COR-L47 (cell line): ENCODE measurements around the gene ZNHIT6.
A peak's percentile ranks its signal among the peaks of the same experiment; 100 is the strongest.
"Not testable (repeated sequence)": the region's sequence is repeated elsewhere in the genome, so short reads cannot be mapped to it uniquely, and the experiment has no call there.

Experiments used
- DNase-seq: peaks from one replicate; lab custom pipeline; 2025; lab: John Stamatoyannopoulos, UW

Gene ZNHIT6, protein sequence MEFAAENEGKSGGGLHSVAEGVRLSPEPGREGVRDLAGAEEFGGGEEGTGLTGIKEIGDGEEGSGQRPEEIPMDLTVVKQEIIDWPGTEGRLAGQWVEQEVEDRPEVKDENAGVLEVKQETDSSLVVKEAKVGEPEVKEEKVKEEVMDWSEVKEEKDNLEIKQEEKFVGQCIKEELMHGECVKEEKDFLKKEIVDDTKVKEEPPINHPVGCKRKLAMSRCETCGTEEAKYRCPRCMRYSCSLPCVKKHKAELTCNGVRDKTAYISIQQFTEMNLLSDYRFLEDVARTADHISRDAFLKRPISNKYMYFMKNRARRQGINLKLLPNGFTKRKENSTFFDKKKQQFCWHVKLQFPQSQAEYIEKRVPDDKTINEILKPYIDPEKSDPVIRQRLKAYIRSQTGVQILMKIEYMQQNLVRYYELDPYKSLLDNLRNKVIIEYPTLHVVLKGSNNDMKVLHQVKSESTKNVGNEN

DNA sequence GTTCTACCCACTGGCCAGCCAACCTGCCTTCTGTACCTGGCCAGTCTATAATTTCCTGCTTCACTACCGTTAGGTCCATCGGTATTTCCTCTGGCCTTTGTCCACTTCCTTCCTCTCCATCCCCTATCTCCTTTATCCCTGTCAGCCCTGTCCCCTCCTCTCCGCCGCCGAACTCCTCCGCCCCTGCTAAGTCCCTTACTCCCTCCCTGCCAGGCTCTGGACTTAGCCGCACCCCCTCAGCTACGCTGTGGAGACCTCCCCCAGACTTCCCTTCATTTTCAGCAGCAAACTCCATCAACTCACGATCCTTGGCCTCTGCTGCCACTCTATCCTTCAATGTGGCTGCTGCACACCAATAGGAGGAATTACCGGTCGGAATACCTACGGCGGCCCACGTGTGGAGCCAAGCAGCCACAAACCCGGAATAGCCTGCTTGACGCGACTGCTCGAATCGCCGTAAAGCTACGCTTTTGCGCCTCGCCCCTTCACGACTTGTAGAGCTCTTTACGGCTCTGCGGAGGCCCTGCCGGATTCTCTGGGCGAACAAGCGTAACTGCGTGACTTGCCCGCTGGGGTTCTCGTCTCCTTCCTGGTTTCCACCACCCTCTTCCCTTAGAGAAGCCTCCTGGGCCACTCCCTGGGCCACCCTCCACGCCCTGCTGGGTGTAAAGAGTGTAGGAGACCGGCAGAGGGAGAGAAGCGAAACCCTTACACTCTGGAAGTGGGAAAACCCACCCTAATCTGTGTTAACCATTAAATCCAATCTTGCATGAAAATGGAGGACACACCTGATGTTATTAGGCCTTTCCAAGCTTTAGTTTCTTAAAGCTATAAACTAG is at the start of gene ZNHIT6:
Gene ZNHIT6 (minus strand): TSS at position 444 of the 839 bp plus-strand sequence. CDS start 149 bp downstream, at position 295.
- peak; percentile 98 for DNase-seq

DNA sequence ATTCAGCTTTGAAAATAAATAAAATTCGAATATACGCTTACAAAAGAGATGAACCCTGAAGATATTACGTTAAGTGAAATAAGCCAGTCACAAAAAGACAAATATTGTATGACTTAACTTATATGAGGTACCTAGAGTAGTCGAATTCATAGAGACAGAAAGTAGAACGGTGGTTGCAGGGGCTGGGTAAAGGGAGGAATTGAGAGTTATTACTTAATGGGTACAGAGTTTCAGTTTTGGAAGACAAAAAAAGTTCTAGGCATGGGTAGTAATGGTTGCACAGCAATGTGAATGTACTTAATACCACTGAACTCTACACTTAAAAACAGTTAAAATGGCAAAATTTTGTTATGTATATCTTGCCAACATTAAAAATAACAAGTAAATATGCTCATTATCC is 48.6 kb upstream of the ZNHIT6 start:
- no peak for DNase-seq

DNA sequence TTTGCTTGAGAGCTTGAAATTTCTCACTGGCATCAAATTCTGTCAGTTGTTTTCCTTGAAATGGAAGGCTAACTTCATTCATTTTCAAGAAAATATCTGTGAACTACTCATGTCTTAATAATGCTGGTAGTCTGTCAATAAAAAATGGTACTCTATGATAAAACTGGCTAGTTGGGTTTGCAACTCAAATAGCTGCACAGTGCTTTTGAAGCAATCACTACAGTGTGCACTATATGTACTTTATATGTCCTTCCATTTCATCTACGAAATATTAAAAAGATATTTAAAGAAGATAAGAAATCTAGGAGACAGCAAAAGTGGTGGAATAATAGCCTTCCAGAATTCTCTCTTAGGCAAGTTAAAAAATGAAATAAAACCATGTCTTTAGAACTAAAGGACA is 39.9 kb upstream of the ZNHIT6 start:
- DNase-seq, result no peak

DNA sequence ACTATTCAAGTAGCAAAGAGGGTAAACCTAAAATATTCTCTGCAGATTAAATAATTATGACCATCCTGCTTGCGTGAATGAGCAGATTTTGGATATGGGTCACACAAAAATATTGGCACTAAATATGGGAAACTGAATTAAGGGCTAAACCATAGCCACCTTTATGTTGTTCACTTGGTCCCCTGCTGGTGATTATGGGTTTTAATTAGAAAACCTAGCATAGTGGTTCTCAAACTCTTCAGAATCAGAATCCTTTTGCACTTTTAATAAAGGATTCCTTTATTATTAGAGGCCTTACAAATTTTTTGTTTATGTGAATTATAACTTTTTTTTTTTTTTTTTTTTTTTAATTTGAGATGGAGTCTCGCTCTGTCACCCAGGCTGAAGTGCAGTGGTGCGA is 38.5 kb upstream of the ZNHIT6 start:
- DNase-seq, result no peak

DNA sequence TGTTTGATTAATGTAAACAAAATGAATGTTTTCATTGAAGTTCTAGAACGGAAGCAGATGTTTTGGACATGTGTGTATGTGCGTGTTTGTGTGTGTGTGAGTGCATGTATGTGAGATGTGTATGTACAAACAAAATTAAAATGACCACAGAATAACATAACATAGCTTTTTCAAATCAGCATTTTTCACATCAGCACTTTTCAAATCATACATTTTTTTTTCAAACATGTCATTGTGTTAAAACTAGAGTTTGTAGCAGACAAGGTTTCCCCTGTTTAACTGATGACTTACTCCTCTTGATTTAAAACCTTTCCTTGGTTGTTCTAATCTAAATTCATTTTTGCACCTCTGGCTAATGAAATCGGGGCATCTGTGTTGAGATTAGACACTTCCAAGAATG is 35.6 kb upstream of the ZNHIT6 start:
- DNase-seq, result no peak

DNA sequence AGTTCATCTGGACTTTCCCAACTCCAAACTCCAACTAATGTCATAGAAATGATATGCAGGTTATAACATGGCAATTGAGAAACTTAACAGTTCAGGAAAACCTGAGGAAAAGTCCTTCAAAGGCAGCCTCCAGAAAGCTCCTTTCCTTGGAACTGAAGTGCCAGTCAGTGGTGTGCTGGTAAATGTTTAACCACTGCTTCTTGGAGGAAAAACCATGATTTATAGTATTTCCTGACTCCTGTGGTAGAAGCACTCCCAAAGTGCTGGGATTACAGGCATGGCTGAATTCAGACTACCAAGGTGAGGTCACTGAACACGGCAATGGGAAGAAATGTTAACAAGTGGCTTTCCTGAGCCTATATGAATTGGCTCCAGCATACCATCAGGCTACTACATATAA is 26.7 kb upstream of the ZNHIT6 start:
- no peak for DNase-seq

DNA sequence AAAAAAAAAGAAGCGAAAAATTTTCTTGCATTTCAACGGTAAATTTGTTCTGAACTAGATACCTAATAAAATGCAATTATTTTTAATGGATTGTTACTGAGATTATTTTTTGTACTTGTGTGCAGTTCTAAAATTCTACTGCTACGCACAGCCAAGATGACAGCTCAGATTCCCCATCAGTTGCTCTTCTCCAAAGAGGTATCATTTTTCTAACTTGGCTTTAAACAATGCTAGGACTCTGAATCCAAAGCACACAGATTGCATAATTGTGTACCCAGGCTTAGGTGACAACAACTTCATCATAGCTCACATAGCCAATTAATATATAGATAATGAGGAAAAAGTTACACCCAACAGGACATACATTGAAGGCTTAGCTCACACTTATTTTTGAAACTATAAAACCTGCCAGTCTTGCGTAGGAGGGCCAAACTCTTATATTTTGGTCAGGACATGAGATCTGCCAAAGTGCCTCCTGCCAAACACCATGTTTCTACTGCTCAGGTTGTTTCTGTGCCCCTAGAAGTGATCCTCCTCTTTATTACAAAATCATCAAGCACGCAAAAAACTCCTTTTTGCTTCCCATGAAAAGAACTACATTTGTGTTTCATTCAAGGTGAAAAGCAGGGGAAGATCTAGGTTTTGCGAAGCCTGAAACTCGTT is 10.6 kb upstream of the ZNHIT6 start:
- no peak for DNase-seq

DNA sequence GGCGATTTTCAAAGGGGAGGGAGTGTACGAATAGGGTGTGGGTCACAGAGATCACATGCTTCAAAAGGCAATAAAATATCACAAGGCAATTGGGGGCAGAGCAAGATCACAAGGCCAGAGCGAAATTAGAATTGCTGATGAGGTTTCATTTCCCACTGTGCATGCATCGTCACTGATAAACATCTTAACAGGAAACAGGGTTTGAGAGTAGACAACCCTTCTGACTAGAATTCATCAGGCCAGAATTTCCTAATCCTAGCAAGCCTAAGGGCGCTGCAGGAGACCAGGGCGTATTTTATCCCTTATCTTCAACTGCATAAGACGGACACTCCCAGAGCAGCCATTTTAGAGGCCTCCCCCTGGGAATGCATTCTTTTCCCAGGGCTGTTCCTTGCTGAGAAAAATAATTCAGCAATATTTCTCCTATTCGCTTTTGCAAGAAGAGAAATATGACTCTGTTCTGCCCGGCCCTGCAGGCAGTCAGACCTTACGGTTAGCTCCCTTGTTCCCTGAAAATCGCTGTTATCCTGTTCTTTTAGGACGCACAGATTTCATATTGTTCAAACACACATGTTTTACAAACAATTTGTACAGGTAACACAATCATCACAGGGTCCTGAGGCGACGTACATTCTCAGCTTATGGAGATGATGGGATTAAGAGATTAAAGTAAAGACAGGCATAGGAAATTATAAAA is 6.3 kb upstream of the ZNHIT6 start:
- DNase-seq, result not testable (repeated sequence)

DNA sequence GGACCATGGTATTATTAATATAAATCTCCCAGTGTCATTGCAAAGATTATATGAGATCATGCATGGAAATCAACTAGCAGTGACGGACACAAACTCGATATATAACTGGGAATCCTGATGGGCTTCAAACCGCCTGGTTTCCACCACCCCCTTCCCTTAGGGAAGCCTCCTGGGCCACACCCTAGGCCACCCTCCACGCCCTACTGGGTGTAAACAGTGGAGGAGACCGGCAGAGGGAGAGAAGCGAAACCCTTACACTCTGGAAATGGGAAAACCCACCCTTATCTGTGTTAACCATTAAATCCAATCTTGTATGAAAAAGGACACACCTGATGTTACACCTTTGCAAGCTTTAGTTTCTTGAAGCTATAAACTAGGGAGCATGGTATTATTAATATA is 595 bp upstream of the ZNHIT6 start:
- DNase-seq, result no peak

DNA sequence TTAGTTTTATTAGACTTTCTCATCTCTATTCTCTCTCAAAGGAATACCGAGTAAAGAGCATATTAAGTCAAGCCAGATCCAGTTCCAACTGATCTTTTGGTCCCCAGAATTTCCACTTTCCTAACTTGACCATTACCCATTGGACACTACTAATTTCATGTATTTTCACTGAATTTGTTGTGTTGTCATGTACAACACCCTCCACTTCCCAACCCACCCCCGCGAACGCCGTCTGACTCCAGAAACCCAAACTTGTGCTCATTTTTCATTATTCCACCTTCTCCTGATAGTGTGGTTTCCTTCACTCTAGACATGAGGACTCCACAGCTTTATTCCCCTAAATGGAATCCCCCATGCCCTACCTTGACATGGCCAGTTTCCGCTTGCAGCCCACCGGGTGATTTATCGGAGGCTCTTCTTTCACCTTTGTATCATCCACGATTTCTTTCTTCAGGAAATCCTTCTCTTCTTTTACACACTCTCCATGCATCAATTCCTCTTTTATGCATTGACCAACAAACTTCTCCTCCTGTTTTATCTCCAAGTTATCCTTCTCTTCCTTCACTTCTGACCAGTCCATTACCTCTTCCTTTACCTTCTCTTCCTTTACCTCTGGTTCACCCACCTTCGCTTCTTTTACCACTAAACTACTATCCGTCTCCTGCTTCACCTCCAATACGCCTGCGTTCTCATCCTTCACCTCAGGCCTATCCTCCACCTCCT is 805 bp downstream of the ZNHIT6 start:
- no peak for DNase-seq

DNA sequence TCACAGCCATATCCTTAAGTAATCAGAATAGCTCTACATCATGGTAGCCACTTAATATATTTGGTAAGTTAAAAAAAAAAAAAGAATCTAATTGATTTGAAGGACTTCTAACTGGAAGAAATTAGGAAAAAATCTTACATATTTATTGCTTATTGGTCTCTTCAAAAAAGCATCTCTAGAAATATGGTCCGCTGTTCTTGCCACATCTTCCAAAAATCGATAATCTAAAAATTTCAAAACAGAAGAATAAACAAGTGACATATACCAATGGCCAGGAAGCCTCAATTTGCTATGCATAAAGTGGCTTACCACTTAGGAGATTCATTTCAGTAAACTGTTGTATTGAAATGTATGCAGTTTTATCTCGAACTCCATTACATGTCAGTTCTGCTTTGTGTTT is 2.3 kb downstream of the ZNHIT6 start:
- DNase-seq, result no peak

DNA sequence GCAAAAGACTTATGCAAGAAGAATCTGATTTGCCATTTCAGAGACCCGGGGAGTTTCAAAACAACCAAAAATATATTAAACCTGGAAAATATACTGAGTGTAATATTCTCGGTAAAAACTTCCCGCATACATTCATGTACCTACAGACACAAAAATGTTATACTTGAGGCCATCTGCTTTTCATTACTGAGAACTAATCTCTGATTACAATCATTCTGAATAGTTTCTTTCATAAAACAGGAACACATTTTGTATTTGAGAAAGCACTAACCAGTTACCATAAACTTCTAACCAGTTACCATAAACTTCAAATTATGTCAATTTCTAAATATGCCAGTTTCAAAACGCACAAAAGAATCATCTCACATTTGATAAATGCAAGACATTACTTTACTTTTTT is 7.8 kb downstream of the ZNHIT6 start:
- DNase-seq, result no peak

DNA sequence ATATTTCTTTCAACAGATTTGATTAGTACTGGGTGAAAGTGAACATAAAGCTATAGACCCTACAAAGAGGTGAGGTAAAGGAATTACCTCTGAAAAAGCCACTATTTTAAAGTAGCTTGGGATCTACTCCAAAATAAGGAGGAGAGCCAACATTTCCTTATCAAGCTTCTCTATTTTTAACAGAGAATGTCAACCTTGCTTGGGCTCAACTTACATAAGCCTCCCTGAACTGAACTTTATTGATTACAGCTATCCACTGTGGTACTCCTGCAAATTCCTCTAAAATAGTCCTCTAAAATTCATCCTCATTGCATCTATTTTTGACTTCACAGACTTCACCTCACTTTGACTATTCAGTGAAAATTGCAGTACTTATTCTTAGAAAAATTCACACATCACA is 10.3 kb downstream of the ZNHIT6 start:
- DNase-seq, result no peak

DNA sequence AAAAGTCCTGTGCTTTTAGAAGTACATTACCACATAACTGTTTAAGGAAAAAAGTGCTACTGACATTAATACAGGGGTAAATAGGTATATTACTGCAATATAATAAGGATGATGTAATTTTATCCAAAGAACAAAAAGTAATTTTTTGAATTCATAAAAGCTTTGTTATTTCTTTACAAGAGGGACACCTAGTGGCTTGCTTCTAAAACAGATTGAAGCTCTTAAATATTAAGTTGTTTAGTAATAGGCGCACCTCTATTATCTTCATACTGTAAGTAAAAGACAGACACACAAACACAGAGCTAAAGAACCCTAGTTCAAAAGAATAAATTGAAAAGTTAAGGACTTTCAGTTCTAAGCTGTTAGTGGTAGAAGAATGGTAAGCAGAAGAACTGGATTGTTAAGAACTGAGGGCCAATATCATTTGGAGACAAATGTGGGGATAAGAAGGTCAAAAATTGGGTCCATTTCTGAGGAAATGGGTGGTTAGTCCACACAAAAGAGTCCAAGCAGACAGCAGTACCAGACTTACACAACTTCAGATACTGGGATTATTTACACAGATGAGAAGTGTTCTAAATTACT is 15.4 kb downstream of the ZNHIT6 start:
- peak; percentile 12 for DNase-seq

DNA sequence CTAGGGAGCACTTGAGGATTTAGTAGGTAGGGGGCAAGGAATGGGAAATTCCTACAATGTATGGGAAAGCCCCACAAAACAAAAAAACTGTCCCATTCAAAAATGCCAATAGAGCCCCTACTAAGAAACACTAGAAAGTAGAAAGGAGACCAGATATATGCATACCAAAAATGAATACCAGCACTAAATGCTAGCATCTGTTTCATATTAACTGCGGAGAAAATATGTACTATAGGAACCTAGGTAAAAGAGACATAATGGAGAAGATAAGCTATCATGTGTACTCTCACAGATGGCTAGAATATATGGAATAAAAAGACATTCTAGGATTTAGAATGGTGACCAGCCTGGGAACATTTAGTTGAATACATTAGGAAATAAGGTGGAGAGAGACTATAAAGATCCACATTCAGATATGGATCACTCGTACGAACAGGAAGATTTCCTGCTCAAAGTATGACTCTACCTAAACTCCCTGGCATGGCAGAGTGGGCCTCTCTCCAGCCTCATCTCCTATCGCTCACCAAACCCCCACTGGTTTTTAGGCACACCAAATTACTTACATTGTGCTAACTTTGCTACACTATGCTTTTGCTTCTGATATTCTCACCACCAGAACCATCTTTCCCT is 18.3 kb downstream of the ZNHIT6 start:
- no peak for DNase-seq

DNA sequence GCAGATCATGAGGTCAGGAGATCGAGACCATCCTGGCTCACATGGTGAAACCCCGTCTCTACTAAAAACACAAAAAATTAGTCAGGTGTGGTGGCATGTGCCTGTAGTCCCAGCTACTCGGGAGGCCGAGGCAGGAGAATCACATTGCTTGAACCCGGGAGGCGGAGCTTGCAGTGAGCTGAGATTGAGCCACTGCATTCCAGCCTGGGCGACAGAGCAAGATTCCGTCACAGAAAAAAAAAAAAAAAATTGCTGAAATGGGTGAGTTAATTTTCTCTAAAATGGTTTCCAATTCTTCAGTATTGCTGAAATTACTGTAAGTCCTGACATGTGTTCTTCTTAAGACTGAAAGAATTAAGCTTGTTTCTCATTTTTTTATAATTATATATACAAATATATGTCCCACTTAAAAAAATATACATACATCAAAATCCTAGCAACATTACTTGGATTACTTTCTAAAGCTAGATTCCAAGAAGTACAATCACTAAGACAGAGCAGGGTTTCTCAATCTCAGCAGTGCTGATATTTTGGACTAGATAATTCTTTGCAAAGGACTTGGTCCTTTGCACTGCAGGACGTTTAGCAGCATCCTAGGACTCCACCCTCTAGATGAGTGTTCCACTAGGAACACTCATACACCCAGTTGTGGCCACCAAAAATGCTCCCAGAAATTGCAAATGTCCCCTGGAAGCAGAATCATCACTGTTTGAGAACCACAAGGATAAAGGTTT is 24.8 kb downstream of the ZNHIT6 start:
- no peak for DNase-seq

DNA sequence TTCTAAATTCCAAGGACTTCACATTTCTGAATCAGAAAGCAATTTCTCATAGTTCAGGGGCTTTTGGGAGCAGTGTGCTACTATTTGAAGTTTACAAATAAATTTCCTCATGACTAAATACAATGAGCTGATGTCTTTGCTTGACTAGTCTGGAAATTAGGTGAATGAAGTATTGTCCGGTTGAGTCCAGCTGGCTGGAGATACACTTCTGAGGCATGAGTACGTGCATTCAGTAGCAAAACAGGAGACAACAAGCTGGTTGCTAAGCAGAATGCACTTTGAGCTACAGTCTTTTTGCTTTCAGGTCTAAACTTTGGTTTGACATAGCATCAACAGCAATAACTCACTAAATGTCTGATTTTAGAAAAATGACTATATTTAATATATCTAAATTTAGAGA is 27.1 kb downstream of the ZNHIT6 start:
- DNase-seq, result no peak

DNA sequence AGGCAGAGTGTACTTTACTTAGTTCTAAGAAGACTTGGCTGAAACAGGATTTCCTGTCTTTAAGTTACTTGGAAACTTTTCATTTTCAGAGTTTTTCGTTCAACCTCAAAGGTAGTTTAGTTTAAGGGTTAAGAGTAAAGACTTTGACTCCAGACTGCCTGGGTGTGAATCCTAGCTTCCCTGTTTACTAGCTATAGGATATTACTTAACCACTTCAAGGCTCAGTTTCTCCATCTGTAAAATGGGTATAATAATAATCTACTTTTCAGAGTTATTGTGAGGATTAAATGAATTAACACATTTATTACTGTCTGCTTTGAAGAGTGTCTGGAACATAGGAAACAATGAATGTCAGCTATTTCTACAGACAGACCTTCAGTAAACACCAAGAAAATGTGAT is 30.0 kb downstream of the ZNHIT6 start:
- no peak for DNase-seq

DNA sequence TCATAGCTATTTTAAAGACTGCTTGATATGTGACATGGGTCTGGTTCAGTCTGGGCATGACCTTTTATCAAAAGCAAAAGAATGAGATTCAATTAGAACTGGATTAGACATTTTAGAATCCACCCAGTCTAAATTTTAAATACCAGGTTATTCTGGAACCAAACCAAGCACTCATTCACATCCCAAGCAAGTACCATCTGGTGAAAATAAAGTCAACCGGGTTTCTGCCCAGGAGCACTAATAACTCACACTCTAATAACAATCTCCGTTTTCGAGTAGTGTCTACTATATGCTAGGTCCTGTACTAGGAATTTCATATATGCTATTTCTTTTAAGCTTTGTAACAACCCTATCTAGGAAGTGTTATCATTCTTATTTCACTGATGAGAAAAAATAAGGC is 30.6 kb downstream of the ZNHIT6 start:
- no peak for DNase-seq
